ENCODE data around the gene MAGEA9.
"Not testable (repeated sequence)": the region's sequence is repeated elsewhere in the genome, so short reads cannot be mapped to it uniquely, and the experiment has no call there.

Gene MAGEA9

GRCh38 chrX:149807747-149808458 is 26.2 kb downstream of the MAGEA9 start:
- DNase-seq (ENCODE audit: low spot score) = no peak

GRCh38 chrX:149818652-149819051 is 36.9 kb downstream of the MAGEA9 start:
- no peak for DNase-seq (ENCODE audit: low spot score)

- no peak for DNase-seq (ENCODE audit: low spot score)
These were observed 37.6 kb downstream of the MAGEA9 start for GRCh38 chrX:149819371-149819770.

- peak; percentile 5 for DNase-seq (ENCODE audit: low spot score)
These were observed 43.7 kb downstream of the MAGEA9 start for GRCh38 chrX:149825424-149825823.

- DNase-seq (ENCODE audit: low spot score) = no peak
These were observed 45.5 kb downstream of the MAGEA9 start for GRCh38 chrX:149827254-149827653.

- no peak for DNase-seq (ENCODE audit: low spot score)
These were observed 48.0 kb downstream of the MAGEA9 start for GRCh38 chrX:149829751-149830191.

GRCh38 chrX:149830192-149830873 is 48.6 kb downstream of the MAGEA9 start:
- no peak for DNase-seq (ENCODE audit: low spot score)

- no peak for DNase-seq (ENCODE audit: low spot score)
These were observed 49.7 kb downstream of the MAGEA9 start for GRCh38 chrX:149831473-149831872.

- DNase-seq (ENCODE audit: low spot score) = not testable (repeated sequence)
These were observed 55.0 kb downstream of the MAGEA9 start for GRCh38 chrX:149836728-149837127.

GRCh38 chrX:149837167-149837566 is 55.4 kb downstream of the MAGEA9 start:
- no peak for DNase-seq (ENCODE audit: low spot score)

Small RNA genes within 50 kb of the gene (small RNA-seq; reads per million reads assigned to genes)
- gene AC244098.1 (0 reads per million in 2 experiments), gene AC244098.2 (0 reads per million in 2 experiments), gene AC244098.3 (0 reads per million in 2 experiments)
